Astrocyte (in vitro differentiated cells and primary cell): ENCODE results near the gene ATIC.

Source experiments
- CTCF ChIP-seq: IDR thresholded peaks from 2 replicates; pipeline ENCODE4 v1.5.1; 2011; ENCODE audit warnings: low read depth, mild to moderate bottlenecking, inconsistent platforms, low read length, moderate library complexity; ENCODE audit not compliant: insufficient read depth
- EZH2 ChIP-seq: IDR thresholded peaks from 2 replicates; pipeline ENCODE4 v1.6.1; 2012; ENCODE audit warnings: mild to moderate bottlenecking, low read length, inconsistent platforms; ENCODE audit not compliant: insufficient read depth

- no peak for TF ChIP-seq CTCF
- TF ChIP-seq EZH2: no peak
These were observed 47.5 kb upstream of the ATIC start for GRCh38 chr2:215264374-215264773.
